ENCODE results near the gene DCP1A.

DCP1A gene

GRCh38 chr3:53248161-53248560 lies 99.2 kb downstream of the DCP1A start:
- peak; percentile 37 for ATAC-seq
- TF ChIP-seq, protein P1, sequence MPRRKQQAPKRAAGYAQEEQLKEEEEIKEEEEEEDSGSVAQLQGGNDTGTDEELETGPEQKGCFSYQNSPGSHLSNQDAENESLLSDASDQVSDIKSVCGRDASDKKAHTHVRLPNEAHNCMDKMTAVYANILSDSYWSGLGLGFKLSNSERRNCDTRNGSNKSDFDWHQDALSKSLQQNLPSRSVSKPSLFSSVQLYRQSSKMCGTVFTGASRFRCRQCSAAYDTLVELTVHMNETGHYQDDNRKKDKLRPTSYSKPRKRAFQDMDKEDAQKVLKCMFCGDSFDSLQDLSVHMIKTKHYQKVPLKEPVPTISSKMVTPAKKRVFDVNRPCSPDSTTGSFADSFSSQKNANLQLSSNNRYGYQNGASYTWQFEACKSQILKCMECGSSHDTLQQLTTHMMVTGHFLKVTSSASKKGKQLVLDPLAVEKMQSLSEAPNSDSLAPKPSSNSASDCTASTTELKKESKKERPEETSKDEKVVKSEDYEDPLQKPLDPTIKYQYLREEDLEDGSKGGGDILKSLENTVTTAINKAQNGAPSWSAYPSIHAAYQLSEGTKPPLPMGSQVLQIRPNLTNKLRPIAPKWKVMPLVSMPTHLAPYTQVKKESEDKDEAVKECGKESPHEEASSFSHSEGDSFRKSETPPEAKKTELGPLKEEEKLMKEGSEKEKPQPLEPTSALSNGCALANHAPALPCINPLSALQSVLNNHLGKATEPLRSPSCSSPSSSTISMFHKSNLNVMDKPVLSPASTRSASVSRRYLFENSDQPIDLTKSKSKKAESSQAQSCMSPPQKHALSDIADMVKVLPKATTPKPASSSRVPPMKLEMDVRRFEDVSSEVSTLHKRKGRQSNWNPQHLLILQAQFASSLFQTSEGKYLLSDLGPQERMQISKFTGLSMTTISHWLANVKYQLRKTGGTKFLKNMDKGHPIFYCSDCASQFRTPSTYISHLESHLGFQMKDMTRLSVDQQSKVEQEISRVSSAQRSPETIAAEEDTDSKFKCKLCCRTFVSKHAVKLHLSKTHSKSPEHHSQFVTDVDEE (CRISPR knock-in tag; IDR thresholded peaks at IDR 0.05), result no peak
- TF ChIP-seq RARB (CRISPR knock-in tag; IDR thresholded peaks at IDR 0.05), result no peak
- TF ChIP-seq, protein P2, sequence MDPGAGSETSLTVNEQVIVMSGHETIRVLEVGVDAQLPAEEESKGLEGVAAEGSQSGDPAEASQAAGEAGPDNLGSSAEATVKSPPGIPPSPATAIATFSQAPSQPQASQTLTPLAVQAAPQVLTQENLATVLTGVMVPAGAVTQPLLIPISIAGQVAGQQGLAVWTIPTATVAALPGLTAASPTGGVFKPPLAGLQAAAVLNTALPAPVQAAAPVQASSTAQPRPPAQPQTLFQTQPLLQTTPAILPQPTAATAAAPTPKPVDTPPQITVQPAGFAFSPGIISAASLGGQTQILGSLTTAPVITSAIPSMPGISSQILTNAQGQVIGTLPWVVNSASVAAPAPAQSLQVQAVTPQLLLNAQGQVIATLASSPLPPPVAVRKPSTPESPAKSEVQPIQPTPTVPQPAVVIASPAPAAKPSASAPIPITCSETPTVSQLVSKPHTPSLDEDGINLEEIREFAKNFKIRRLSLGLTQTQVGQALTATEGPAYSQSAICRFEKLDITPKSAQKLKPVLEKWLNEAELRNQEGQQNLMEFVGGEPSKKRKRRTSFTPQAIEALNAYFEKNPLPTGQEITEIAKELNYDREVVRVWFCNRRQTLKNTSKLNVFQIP (CRISPR knock-in tag; IDR thresholded peaks at IDR 0.05; ENCODE audit: borderline replicate concordance, low read depth), result no peak
- TF ChIP-seq OSR1 (CRISPR knock-in tag; IDR thresholded peaks at IDR 0.05), result no peak
- no peak for TF ChIP-seq ZNF8 (CRISPR knock-in tag; IDR thresholded peaks at IDR 0.05)
- no peak for TF ChIP-seq SNAI2 (CRISPR knock-in tag; IDR thresholded peaks at IDR 0.05)
- no peak for TF ChIP-seq TCF4 (CRISPR knock-in tag; IDR thresholded peaks at IDR 0.05; ENCODE audit: borderline replicate concordance)
- TF ChIP-seq ARNTL (CRISPR knock-in tag; IDR thresholded peaks at IDR 0.05; ENCODE audit: borderline replicate concordance, low read depth), result no peak
- TF ChIP-seq ZNF70 (CRISPR knock-in tag; IDR thresholded peaks at IDR 0.05), result no peak
- TF ChIP-seq ZFP3 (CRISPR knock-in tag; IDR thresholded peaks at IDR 0.05), result no peak
- no peak for TF ChIP-seq ZFP30 (CRISPR knock-in tag; IDR thresholded peaks at IDR 0.05)
- no peak for TF ChIP-seq CSDC2 (CRISPR knock-in tag; IDR thresholded peaks at IDR 0.05)
- TF ChIP-seq ISL1 (CRISPR knock-in tag; IDR thresholded peaks at IDR 0.05), result no peak
- TF ChIP-seq ZC3H10 (CRISPR knock-in tag; IDR thresholded peaks at IDR 0.05), result no peak
- TF ChIP-seq TOX (CRISPR knock-in tag; IDR thresholded peaks at IDR 0.05; ENCODE audit: borderline replicate concordance), result no peak
- TF ChIP-seq, protein P3, sequence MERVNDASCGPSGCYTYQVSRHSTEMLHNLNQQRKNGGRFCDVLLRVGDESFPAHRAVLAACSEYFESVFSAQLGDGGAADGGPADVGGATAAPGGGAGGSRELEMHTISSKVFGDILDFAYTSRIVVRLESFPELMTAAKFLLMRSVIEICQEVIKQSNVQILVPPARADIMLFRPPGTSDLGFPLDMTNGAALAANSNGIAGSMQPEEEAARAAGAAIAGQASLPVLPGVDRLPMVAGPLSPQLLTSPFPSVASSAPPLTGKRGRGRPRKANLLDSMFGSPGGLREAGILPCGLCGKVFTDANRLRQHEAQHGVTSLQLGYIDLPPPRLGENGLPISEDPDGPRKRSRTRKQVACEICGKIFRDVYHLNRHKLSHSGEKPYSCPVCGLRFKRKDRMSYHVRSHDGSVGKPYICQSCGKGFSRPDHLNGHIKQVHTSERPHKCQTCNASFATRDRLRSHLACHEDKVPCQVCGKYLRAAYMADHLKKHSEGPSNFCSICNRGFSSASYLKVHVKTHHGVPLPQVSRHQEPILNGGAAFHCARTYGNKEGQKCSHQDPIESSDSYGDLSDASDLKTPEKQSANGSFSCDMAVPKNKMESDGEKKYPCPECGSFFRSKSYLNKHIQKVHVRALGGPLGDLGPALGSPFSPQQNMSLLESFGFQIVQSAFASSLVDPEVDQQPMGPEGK (CRISPR knock-in tag; IDR thresholded peaks at IDR 0.05; ENCODE audit: borderline replicate concordance), result no peak
- no peak for TF ChIP-seq GLIS3 (CRISPR knock-in tag; IDR thresholded peaks at IDR 0.05)
- no peak for TF ChIP-seq PPARA (CRISPR knock-in tag; IDR thresholded peaks at IDR 0.05; ENCODE audit: borderline replicate concordance)
- TF ChIP-seq CSRNP3 (CRISPR knock-in tag; IDR thresholded peaks at IDR 0.05), result no peak

- TF ChIP-seq PPARA (CRISPR knock-in tag; IDR thresholded peaks at IDR 0.05; ENCODE audit: borderline replicate concordance) (no peak), ESRRG (CRISPR knock-in tag; IDR thresholded peaks at IDR 0.05) (no peak), ISL1 (CRISPR knock-in tag; IDR thresholded peaks at IDR 0.05) (no peak), ZFP30 (CRISPR knock-in tag; IDR thresholded peaks at IDR 0.05) (no peak), ARNTL (CRISPR knock-in tag; IDR thresholded peaks at IDR 0.05; ENCODE audit: borderline replicate concordance, low read depth) (no peak), GLIS3 (CRISPR knock-in tag; IDR thresholded peaks at IDR 0.05) (no peak), ZNF565 (CRISPR knock-in tag; conservative IDR thresholded peaks at IDR 0.05; ENCODE audit: low read depth) (no peak), ZNF8 (CRISPR knock-in tag; IDR thresholded peaks at IDR 0.05) (no peak), OSR1 (CRISPR knock-in tag; IDR thresholded peaks at IDR 0.05) (no peak), ZC3H10 (CRISPR knock-in tag; IDR thresholded peaks at IDR 0.05) (no peak), BACH2 (CRISPR knock-in tag; IDR thresholded peaks at IDR 0.05; ENCODE audit: borderline replicate concordance) (no peak), ZFP3 (CRISPR knock-in tag; IDR thresholded peaks at IDR 0.05) (no peak), RARB (CRISPR knock-in tag; IDR thresholded peaks at IDR 0.05) (no peak), SNAI2 (CRISPR knock-in tag; IDR thresholded peaks at IDR 0.05) (no peak), CSDC2 (CRISPR knock-in tag; IDR thresholded peaks at IDR 0.05) (no peak), CSRNP3 (CRISPR knock-in tag; IDR thresholded peaks at IDR 0.05) (no peak)
- TF ChIP-seq, protein P3 (CRISPR knock-in tag; IDR thresholded peaks at IDR 0.05; ENCODE audit: borderline replicate concordance), result no peak
- ATAC-seq, result no peak
Observed at GRCh38 chr3:53247619-53248018, 99.7 kb downstream of the DCP1A start.
